HG02973 (cell line): ENCODE measurements around the gene GUCA1C.

Source experiments
- ATAC-seq: cut with Tn5 transposase; IDR thresholded peaks from one replicate; pipeline ENCODE4 v1.9.1; 2021; ENCODE audit warnings: moderate library complexity; ENCODE audit not compliant: unreplicated experiment

GUCA1C gene

GRCh38 chr3:108914774-108915641, 38.7 kb downstream of the GUCA1C start:
- peak; percentile 90 for ATAC-seq

DNA sequence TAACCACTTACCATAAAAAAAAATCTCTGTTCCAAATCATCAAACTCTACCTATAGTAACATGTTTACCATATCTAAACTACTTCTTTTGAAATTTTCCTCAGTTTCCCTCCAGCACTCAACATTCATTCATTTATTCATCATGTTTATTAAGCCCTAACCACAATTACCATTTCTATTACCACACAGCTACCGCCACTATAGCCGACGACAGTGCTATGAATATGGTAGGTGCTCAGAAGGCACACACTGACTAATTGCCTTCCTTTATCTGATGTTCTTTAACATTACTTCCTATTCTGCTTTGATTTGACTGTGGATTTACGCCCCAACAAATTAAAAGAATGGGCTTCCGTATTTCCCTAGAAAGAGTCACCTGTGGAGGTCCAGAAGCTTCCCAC, 43.9 kb downstream of the GUCA1C start:
- ATAC-seq, result no peak

DNA sequence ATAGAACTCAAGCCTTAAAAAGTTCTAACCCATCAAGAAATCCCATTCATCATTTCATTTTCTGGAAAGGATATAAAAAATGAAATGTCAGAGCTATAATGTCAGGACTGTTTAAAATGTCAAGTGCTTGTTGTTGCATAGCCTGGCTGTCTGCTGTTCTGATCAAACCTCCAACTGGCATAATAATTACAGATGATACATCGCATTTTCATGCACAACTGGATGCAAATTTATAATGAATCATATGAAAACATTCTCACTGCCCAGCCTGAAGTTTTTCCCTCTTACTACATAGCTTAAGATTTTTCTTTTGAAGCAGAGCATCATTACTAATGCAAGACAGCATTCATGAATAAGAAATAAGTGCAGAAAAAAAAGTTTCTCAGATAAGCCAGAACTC, 46.5 kb downstream of the GUCA1C start:
- no peak for ATAC-seq

DNA sequence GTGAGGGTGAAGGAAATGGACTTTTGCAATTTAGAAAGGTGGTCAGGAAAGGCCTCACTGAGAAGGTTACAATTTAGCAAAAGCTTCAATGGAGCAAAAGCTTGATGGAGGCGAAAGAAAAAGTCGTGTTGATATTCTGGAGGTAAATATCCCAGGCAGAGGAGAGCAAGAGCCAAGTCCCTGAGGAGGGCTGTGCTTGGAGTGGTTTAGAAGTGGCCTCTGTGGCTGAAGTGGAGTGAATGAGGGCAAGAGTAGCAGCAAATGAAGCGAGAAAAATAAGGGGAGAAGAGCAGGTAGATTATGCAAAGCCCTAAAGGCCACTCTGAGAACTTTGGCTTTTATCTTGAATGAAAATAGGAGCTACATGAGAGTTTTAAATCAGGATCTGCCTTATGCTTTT, 54.1 kb downstream of the GUCA1C start:
- ATAC-seq, result no peak

DNA sequence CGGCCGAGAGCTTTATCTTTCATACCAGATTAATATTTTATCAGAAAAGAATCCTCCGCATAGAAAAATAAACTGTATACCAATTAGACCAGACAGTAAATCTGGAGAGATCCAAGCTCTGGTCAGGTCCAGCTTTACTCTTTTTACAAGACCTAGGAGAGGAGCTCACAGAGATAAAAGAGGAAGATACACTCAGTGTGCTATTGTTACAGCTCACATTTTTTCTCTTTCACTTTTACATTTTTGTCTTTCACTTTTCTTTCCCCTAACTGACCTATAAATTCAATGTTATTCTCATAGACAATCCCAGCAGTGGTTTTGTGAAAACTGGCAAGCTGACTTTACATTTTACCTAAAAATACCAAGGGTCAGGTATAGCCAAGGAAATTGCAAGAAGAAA, 55.8 kb downstream of the GUCA1C start:
- peak; percentile 59 for ATAC-seq

- no peak for ATAC-seq
These were observed 58.7 kb downstream of the GUCA1C start for GRCh38 chr3:108894981-108895380.

DNA sequence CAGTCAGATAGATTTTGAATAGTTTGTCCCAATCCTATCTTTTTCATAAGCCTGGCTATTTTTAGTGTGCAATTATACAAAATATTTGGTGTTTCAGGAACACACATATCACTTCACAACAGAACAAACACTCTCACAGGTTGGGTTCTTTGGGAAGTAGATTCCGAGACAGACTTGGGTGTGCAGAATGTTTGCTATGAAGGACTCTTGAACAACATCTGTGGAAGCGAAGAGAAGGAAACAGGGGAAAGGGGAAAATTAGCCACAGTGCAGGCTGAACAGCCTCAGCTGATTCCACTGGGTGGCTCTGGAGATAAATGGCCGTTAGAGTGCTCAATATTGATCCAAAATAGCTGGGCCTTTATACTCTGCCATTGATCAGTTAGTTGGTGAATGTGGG, 61.8 kb downstream of the GUCA1C start:
- no peak for ATAC-seq

- ATAC-seq, result no peak
These were observed 65.9 kb downstream of the GUCA1C start for GRCh38 chr3:108887777-108888176.

DNA sequence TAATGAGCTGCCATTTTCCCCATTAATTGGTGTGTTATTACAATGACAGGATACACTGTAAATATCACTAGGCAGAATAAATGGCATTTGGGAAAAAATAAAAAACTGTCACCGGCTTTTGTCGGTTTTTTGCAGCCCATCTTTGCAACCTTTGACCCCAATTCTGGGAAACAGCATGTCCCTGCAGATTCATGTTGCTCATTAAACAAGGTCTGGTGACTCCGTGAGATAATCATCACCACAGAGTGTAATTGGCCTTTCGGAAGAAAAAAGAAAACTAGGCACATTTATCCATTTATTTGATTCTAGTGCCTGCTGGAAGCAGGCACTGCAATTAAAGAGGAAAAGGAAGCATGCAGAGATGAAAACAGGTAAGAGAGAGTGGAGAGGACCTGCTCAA, 66.6 kb downstream of the GUCA1C start:
- ATAC-seq, result no peak

- ATAC-seq, result no peak
These were observed 70.3 kb downstream of the GUCA1C start for GRCh38 chr3:108883373-108883772.

GRCh38 chr3:108882762-108883161, 70.9 kb downstream of the GUCA1C start:
- no peak for ATAC-seq

GRCh38 chr3:108879915-108880314, 73.8 kb downstream of the GUCA1C start:
- ATAC-seq, result no peak

- ATAC-seq, result no peak
These were observed 75.8 kb downstream of the GUCA1C start for GRCh38 chr3:108877901-108878300.

GRCh38 chr3:108863799-108864135, 89.9 kb downstream of the GUCA1C start:
- no peak for ATAC-seq

DNA sequence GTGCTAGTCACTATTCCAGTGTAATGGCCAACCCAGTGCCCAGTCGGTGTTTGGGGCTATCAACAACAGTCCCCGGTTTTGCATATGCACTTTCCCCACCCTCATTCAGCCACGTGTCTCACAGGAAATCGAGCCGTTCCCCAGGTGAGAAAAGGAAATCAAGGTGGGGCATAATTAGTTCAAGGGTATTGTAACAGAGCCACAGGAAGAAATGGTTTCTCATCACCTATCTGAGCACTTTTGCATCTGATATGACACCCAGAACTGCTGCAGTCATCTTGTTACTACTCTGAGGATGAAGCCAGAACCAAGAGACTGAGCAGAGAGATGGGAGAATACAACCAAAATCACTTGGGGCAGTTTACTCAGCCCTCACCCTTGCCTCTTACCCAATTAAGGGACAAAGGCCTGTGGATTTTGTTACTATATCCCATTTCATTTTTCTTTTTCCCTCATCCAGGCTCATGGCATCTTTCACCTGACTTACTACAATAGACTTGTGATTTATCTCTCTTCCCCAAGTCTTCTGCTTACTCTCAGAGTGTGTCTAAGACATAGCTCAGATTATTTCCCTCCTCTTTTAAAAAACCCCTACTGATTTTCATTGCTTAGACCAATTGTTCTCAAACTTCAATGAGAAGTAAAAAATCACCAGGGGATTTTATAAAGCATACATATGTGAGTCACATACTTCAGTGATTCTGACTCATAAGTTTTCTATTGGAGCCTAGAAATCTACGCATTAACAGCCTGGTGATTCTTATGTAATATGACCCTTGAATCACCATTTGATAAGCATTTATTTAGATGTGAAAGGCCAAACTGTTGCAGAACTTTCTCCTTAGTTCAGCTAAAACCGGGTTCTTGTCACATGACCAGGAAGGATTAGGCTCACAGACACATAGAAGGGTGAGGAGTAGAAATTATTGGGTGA, 90.5 kb downstream of the GUCA1C start:
- no peak for ATAC-seq

GRCh38 chr3:108861401-108861800, 92.3 kb downstream of the GUCA1C start:
- no peak for ATAC-seq
